Measurements from ENCODE around the gene KRTAP15-1.

- TF ChIP-seq CTCF (conservative IDR thresholded peaks at IDR 0.05; ENCODE audit: low read depth in 2 of 2) (peak; percentile 61 to 62), POLR2AphosphoS5 (IDR thresholded peaks at IDR 0.05; ENCODE audit: low read depth) (no peak), REST (IDR thresholded peaks at IDR 0.05; ENCODE audit: unreplicated experiment) (no peak), EZH2 (IDR thresholded peaks at IDR 0.05; ENCODE audit: low read depth, unreplicated experiment) (no peak)
These were observed 23.6 kb downstream of the KRTAP15-1 start for GRCh38 chr21:30463713-30464112.
